Measurements from ENCODE around the gene COPS3.
"Not testable (repeated sequence)": the region's sequence is repeated elsewhere in the genome, so short reads cannot be mapped to it uniquely, and the experiment has no call there.

The COPS3 gene

DNA sequence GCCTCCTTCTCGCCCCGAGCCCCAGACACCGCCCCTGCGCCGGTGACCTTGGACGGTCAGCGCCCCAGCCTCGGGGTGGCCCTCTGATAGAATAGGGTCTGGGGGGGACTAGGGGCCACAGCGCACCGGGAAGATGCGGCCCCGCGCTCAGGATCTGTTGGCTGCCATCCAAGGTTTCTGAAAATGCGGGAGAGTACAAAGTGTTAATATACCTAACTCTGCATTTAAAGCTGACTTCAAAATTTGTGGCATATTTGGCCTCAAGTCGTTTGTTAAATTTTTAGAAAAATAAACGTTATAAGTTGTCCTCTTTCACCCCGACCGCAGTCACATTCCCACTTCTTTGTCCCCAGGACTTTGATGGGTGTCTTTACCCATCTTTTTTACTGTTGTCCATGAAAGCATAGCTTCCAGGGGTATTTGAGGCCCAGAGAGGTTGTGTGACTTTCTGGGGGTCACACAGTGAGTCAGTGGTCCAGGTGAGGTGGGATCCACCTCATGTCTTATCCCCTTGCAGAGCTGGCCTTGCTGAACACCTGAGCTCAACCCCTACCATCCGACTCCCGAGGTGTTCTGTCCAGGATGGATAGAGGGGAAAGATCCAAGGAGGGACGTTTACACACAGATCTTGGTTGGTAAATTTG is 22.9 kb upstream of the COPS3 start:
- DNase-seq (no peak), ATAC-seq (ENCODE audit: insufficient read depth, low read depth) (no peak)
- H3K4me1 ChIP-seq (ENCODE audit: insufficient read depth, low read length) = peaks cover 38% of the 10 kb centered on the region
- peak overlapping the region; percentile 93 for H3K4me2 ChIP-seq (ENCODE audit: insufficient read depth, low read length)
- H3K36me3 ChIP-seq (ENCODE audit: insufficient read depth, low read length) = no peaks in the 10 kb centered on the region
- H3K4me3 ChIP-seq (ENCODE audit: low read depth in 1 of 2, low read length in 2 of 2) = peak overlapping the region; percentile 83 to 84
- H3K9ac ChIP-seq (ENCODE audit: low read depth, low read length) = peak overlapping the region; percentile 84
- H3K27ac ChIP-seq (ENCODE audit: low read length) = peak overlapping the region; percentile 91
- peak overlapping the region; percentile 100 for H2AFZ ChIP-seq (ENCODE audit: low read depth, low read length)
- no peaks in the 10 kb centered on the region for H3K27me3 ChIP-seq (ENCODE audit: insufficient read depth, low read length, poor library complexity)
- no peaks in the 10 kb centered on the region; the same call in 1 of the 2 replicates for H4K20me1 ChIP-seq (ENCODE audit: insufficient read depth, low read length)
- H3K9me3 ChIP-seq (ENCODE audit: insufficient read depth, low read length, severe bottlenecking) = no peaks in the 10 kb centered on the region
- TF ChIP-seq CTCF (IDR thresholded peaks at IDR 0.05; ENCODE audit: borderline replicate concordance, extremely low read depth, low read length, poor library complexity, severe bottlenecking) (no peak), EZH2 (IDR thresholded peaks at IDR 0.05; ENCODE audit: borderline replicate concordance, low read depth, low read length, severe bottlenecking) (no peak)
- H3K79me2 ChIP-seq (ENCODE audit: insufficient read depth, low read length) = peaks cover 9% of the 10 kb centered on the region

GRCh38 chr17:17303010-17303846 is 22.2 kb upstream of the COPS3 start, which contains the start of gene NT5M:
Gene NT5M, plus strand, starts transcription at chr17:17303373. Its CDS starts 178 bp downstream, at chr17:17303551.
- TF ChIP-seq EZH2 (IDR thresholded peaks at IDR 0.05; ENCODE audit: borderline replicate concordance, low read depth, low read length, severe bottlenecking) (no peak), CTCF (IDR thresholded peaks at IDR 0.05; ENCODE audit: borderline replicate concordance, extremely low read depth, low read length, poor library complexity, severe bottlenecking) (no peak)
- H3K9ac ChIP-seq (ENCODE audit: low read depth, low read length) = peak within 1 kb of the TSS; percentile 84
- H3K27me3 ChIP-seq (ENCODE audit: insufficient read depth, low read length, poor library complexity) = no peaks in the 10 kb centered on the region
- no peaks in the 10 kb centered on the region; the same call in 1 of the 2 replicates for H4K20me1 ChIP-seq (ENCODE audit: insufficient read depth, low read length)
- H3K4me2 ChIP-seq (ENCODE audit: insufficient read depth, low read length) = peak within 1 kb of the TSS; percentile 93
- no peaks in the 10 kb centered on the region for H3K9me3 ChIP-seq (ENCODE audit: insufficient read depth, low read length, severe bottlenecking)
- peaks cover 38% of the 10 kb centered on the region for H3K4me1 ChIP-seq (ENCODE audit: insufficient read depth, low read length)
- ATAC-seq (ENCODE audit: insufficient read depth, low read depth) = peak; percentile 73
- peak within 1 kb of the TSS; percentile 83 to 84 for H3K4me3 ChIP-seq (ENCODE audit: low read depth in 1 of 2, low read length in 2 of 2)
- DNase-seq = peak; percentile 81
- peaks cover 9% of the 10 kb centered on the region for H3K79me2 ChIP-seq (ENCODE audit: insufficient read depth, low read length)
- no peaks in the 10 kb centered on the region for H3K36me3 ChIP-seq (ENCODE audit: insufficient read depth, low read length)
- peak within 1 kb of the TSS; percentile 100 for H2AFZ ChIP-seq (ENCODE audit: low read depth, low read length)
- peak within 1 kb of the TSS; percentile 91 for H3K27ac ChIP-seq (ENCODE audit: low read length)

GRCh38 chr17:17301659-17302058 is 20.6 kb upstream of the COPS3 start:
- not testable (repeated sequence) for H3K36me3 ChIP-seq (ENCODE audit: insufficient read depth, low read length); H3K9ac ChIP-seq (ENCODE audit: low read depth, low read length); H3K4me3 ChIP-seq (ENCODE audit: low read depth in 1 of 2, low read length in 2 of 2); ATAC-seq (ENCODE audit: insufficient read depth, low read depth); DNase-seq; H3K4me2 ChIP-seq (ENCODE audit: insufficient read depth, low read length); H2AFZ ChIP-seq (ENCODE audit: low read depth, low read length); H4K20me1 ChIP-seq (ENCODE audit: insufficient read depth, low read length); H3K27ac ChIP-seq (ENCODE audit: low read length); H3K9me3 ChIP-seq (ENCODE audit: insufficient read depth, low read length, severe bottlenecking); H3K27me3 ChIP-seq (ENCODE audit: insufficient read depth, low read length, poor library complexity); H3K79me2 ChIP-seq (ENCODE audit: insufficient read depth, low read length)
- H3K4me1 ChIP-seq (ENCODE audit: insufficient read depth, low read length) = peaks cover 38% of the 10 kb centered on the region

Measured in DND-41 (cell line).